HepG2 (cell line): Measurements from ENCODE around the gene SERPINB10. TPM values are rescaled to one million over a fixed set of nuclear protein-coding genes. Genes with fewer than 3 reads are reported as not detected.
A peak's percentile ranks its signal among the peaks of the same experiment; 100 is the strongest.

Experiments
- ESRRA ChIP-seq: sonication (generic); formaldehyde crosslinking; IDR thresholded peaks from 2 replicates; pipeline ENCODE4 v1.5.1; 2020; ENCODE audit warnings: mild to moderate bottlenecking, low read depth, missing genetic modification reagents
- HHEX ChIP-seq: IDR thresholded peaks from 2 replicates; pipeline ENCODE4 v1.6.1; 2016; ENCODE audit warnings: control low read depth
- HMGXB4 ChIP-seq, 2 experiments: sonication (generic) in 1 of 2; formaldehyde crosslinking in 1 of 2; IDR thresholded peaks; 2 replicates each; pipeline versions ENCODE4 v1.4.0 to v1.6.1; 2018 to 2020; ENCODE audit warnings: missing genetic modification reagents in 2 of 2, borderline replicate concordance in 1 of 2, low read depth in 1 of 2, mild to moderate bottlenecking in 1 of 2, missing biosample characterization in 1 of 2
- KDM6A ChIP-seq: IDR thresholded peaks from 2 replicates; pipeline ENCODE4 v1.6.1; 2016; ENCODE audit warnings: low read depth
- MIER2 ChIP-seq: IDR thresholded peaks from 2 replicates; pipeline ENCODE4 v1.6.1; 2016; ENCODE audit warnings: missing biosample characterization, missing genetic modification reagents
- PHF8 ChIP-seq: sonication (generic); formaldehyde crosslinking; IDR thresholded peaks from 2 replicates; pipeline ENCODE4 v1.5.0; 2020; ENCODE audit warnings: missing genetic modification reagents
- REL ChIP-seq: sonication (generic); formaldehyde crosslinking; conservative IDR thresholded peaks from 2 replicates; pipeline ENCODE4 v1.8.0; 2022; ENCODE audit warnings: mild to moderate bottlenecking, missing genetic modification reagents, moderate library complexity
- SKIL ChIP-seq: sonication (generic); formaldehyde crosslinking; IDR thresholded peaks from 2 replicates; pipeline ENCODE4 v1.8.0; 2022; ENCODE audit warnings: missing genetic modification reagents, mild to moderate bottlenecking, moderate library complexity, borderline replicate concordance
- U2AF2 ChIP-seq: fragments of 200-400 bp; formaldehyde crosslinking; IDR thresholded peaks from 2 replicates; pipeline ENCODE4 v1.6.1; 2017; ENCODE audit warnings: low read depth, mild to moderate bottlenecking, low read length
- ZNF143 ChIP-seq: sonication (generic); formaldehyde crosslinking; IDR thresholded peaks from 2 replicates; pipeline ENCODE4 v1.4.0; 2020; ENCODE audit warnings: missing genetic modification reagents
- ZNF407 ChIP-seq: sonication (generic); formaldehyde crosslinking; IDR thresholded peaks from one replicate; pipeline ENCODE4 v1.5.1; 2020; ENCODE audit warnings: mild to moderate bottlenecking, missing genetic modification reagents; ENCODE audit errors: not compliant biosample characterization
- ZNF484 ChIP-seq: sonication (generic); formaldehyde crosslinking; IDR thresholded peaks from 2 replicates; pipeline ENCODE4 v1.5.1; 2020; ENCODE audit warnings: mild to moderate bottlenecking, low read depth, missing genetic modification reagents, borderline replicate concordance
- polyA plus RNA-seq, 8 experiments: library from polyadenylated mRNA; depleted of rRNA in 3 of 8; stranded (reverse) in 7 of 8; unstranded in 1 of 8; fragments of >200 nt; fragmentation: Illumina TruSeq in 4 of 8; extraction: Trizol in 4 of 8; gene quantifications; 2 replicates each; pipeline versions ENCODE4 v1.2.1 to v1.2.3, GENCODE V29; 2011 to 2016; ENCODE audit warnings: low read depth in 4 of 8, missing spikeins in 1 of 8, mixed read lengths in 1 of 8; ENCODE audit not compliant: insufficient read depth in 1 of 8
- total RNA-seq, 5 experiments: library from RNA; depleted of rRNA; stranded (reverse); fragments of >200 nt; fragmentation: Illumina TruSeq; extraction: Trizol; gene quantifications; 2 replicates each; pipeline ENCODE4 v1.2.3, GENCODE V29; 2016; ENCODE audit warnings: low read depth in 1 of 5

SERPINB10 gene
- total and polyA plus RNA-seq, 2 of the 13 experiments (the other 11 are each of a cell fraction or from before 2014, with no cell fraction given): not detected

- no peak for TF ChIP-seq ZNF407 (CRISPR knock-in tag)
- TF ChIP-seq SKIL (CRISPR knock-in tag): no peak
- no peak for TF ChIP-seq U2AF2
- no peak for TF ChIP-seq ZNF143 (CRISPR knock-in tag)
- no peak for TF ChIP-seq KDM6A (CRISPR knock-in tag)
- no peak for TF ChIP-seq REL (CRISPR knock-in tag)
- TF ChIP-seq PHF8 (CRISPR knock-in tag): no peak
- TF ChIP-seq MIER2 (CRISPR knock-in tag): 0 out of 2 replicates have a peak, but pooled peaks have one; percentile 17
- no peak for TF ChIP-seq HHEX (CRISPR knock-in tag)
- no peak for TF ChIP-seq ZNF484
- peak in 1 of 2 experiments; percentile 46; a peak in 1 of 4 replicates for TF ChIP-seq HMGXB4 (CRISPR knock-in tag; IDR thresholded peaks at IDR 0.05; ENCODE audit: borderline replicate concordance in 1 of 2, low read depth in 1 of 2)
- TF ChIP-seq ESRRA (CRISPR knock-in tag): no peak
Measured at GRCh38 chr18:63936156-63936931, 28.6 kb downstream of the SERPINB10 start (continued).
